GM21528 (cell line): ENCODE measurements around the gene PI3.
"Not testable (repeated sequence)": the region's sequence is repeated elsewhere in the genome, so short reads cannot be mapped to it uniquely, and the experiment has no call there.

Source experiments
- ATAC-seq: cut with Tn5 transposase; IDR thresholded peaks from one replicate; pipeline ENCODE4 v1.9.1; 2021; ENCODE audit warnings: mild to moderate bottlenecking, moderate library complexity; ENCODE audit not compliant: unreplicated experiment, low FRiP score

The PI3 gene, protein sequence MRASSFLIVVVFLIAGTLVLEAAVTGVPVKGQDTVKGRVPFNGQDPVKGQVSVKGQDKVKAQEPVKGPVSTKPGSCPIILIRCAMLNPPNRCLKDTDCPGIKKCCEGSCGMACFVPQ

DNA sequence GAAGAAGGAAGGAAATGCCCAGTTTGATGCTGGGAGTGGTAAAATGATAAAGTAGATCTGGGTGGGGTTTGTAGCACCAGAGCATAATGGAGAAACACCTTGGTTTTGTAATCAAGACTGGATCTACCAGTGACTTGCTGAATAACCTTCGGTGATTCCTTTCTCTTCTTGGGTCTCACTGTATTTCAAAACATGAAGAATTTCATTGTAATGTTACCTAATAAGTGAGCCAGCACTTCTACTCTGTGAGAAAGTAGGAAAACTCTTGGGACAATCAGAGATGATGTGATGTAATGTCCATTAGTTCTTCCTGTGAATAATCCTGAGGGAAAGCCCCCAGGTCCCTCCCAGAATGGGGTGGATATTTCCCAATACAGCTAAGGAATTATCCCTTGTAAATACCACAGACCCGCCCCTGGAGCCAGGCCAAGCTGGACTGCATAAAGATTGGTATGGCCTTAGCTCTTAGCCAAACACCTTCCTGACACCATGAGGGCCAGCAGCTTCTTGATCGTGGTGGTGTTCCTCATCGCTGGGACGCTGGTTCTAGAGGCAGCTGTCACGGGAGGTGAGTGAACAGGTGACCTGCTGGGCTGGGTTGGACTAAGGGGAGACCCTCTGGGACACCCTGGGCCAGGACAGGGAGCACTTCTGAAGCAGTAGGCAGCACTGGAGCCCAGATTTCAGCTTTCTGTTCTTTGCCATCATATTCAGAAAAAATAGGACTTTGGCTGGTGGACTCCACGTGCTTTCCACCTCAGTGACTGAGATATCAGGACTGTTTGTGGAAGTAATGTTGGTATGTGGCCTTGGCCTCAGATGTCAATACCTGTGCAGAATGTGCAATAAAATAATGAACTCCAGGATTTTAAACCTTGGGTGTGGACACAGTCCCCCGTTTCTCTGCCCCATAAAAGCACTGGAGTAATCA lies at the start of gene PI3:
PI3 (plus strand) TSS at position 469 of the 931 bp plus-strand sequence; CDS start at position 490, 21 bp downstream.
- ATAC-seq, result no peak

- ATAC-seq, result no peak
These were observed 46.6 kb upstream of the PI3 start for GRCh38 chr20:45128099-45128498.

GRCh38 chr20:45136911-45137310 lies 37.8 kb upstream of the PI3 start:
- no peak for ATAC-seq

DNA sequence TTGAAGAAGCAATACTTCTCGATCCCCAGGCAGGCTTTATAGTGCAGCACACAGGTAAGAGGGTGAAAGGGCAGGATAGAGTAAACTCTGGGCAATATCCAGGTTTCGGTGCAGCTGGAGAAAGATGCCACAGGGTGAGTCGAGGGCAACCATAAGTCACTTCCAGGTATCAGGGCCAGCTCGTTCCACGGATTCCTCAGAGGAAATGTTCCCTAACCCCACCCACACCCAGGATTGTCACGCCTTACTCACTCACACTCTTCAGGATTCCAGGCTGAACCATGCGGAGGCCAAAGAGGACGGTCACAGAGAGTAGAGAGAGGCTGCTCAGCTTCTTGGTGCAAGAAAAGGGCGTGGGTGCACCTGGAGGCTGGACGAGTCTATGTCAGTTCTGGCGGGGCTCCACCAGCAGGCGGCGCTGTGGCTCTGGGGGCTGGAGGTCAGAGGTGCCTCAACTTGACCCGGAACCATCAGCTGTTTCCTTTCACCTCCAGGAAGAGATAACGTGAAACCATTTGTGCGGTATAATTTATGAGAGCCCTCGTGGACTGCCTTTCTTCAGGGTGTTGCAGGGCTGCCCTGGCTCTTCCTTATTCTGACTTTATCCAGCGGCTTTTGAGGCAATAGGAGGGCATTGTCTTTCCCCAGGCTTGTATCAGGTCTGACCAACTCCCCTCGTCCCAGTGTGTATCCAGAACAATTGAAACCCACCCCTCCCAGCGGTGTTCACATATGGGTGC lies 36.0 kb upstream of the PI3 start:
- ATAC-seq, result no peak

GRCh38 chr20:45139733-45140375 lies 34.8 kb upstream of the PI3 start:
- not testable (repeated sequence) for ATAC-seq

DNA sequence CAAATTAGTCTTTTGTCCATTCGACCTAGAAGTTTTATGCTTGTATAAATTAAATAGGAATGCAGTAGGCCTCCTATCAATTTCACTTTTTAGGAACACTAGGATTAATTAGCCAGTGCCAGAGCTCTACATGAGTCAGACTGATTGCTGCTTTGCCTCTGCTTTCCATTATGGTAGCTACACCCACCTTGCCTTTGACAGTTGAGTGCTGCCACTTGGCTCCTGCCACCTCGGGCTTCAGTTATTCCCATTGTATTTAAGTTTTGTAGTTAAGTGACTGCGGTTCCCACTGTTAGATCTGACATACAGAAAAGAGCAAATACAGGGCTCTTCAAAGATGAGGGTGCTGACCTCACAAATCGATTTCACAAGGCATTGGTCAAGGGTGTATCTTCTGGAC lies 33.9 kb upstream of the PI3 start:
- no peak for ATAC-seq

DNA sequence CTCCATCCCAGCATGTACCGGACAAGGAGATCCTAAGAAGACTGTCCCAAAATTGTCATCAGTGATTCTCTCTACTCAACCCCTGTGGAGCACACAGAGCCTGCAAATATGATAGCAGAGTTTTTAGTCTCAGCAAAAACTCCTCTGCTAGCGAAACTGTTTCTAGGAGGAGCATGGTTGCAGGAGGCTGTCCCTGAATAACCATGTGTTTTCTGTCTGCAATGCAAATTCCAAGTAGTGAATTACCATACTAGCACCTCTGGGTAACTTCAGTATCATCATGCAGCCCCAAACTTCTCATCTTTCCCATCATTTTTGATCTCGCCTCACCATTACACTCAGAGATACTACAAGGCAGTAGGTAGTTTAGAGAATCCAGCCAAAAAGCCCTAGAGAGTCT lies 25.6 kb upstream of the PI3 start:
- no peak for ATAC-seq

DNA sequence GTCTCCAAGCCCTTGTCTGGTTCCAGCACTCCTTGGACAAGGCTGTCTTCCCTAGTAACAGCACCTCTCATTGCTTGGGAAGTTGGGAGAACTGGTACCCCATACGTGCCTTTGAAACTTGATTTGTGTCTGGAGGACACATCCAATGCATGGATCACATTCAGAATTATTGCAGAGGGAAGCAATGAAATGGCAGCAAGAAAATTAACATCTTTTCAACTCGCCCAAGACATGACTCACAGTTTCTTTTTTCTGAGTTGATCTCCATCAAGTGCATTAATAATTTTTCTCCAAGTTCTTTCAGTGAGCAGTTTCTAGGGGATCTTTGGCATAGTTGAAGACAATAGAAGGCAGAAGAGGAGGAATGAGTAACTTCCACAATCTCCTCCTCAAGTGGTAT lies 22.3 kb upstream of the PI3 start:
- no peak for ATAC-seq

DNA sequence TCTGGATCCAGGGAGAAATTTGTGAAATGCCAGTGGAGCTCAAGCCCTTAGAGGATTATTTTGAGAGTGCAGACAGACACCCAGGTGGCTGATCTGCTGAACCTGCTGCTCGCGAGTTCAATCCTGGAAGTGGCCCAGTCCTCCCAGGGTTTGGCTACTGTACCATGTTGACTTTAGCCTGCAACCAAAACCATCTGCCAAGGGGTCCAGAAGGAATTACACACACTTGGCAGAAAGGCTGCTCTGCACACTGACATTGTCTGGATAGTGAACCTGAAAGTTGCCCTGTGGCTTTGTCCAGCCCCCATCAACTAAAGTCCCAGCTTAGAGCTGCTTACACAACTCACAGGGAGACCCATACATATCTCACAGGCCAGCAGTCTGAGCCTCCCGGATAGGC lies 21.6 kb upstream of the PI3 start:
- no peak for ATAC-seq

GRCh38 chr20:45153752-45154151 lies 20.9 kb upstream of the PI3 start:
- no peak for ATAC-seq

GRCh38 chr20:45154183-45154582 lies 20.5 kb upstream of the PI3 start:
- ATAC-seq, result no peak

- not testable (repeated sequence) for ATAC-seq
These were observed 19.9 kb upstream of the PI3 start for GRCh38 chr20:45154794-45155193.

GRCh38 chr20:45156713-45157112 lies 18.0 kb upstream of the PI3 start:
- ATAC-seq, result no peak

GRCh38 chr20:45157962-45158361 lies 16.7 kb upstream of the PI3 start:
- no peak for ATAC-seq

DNA sequence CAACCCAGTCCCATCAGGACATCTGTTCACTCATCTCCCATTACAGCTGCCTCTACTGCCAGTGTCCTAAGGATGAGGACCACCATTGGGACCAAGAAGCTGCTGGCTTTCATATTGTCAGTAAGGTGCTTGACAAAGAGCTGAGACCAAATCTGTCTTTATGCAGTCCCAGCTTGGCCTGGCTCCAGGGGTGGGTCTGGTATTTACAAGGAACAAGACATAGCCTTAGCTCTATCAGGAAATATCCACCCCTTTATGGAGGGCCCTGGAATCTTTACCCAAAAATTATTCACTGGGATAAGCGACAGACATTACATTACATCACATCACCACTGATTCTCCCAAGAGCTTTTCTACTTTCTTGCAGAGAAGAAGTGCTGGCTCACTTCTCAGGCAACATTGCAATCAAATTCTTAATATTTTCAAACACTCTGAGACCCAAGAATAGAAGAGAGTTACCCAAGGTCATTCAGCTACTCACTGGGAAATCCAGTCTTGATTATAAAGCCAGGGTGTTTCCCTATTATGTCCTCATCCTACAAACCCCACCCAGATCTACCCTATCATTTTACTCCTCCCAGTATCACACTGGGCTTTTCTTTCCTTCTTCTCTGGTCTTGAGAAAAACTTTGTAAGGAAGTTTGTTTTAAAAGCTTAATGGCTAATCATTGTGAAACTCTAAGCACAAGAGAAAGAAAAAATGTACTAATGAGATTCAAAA lies 11.5 kb upstream of the PI3 start:
- ATAC-seq, result no peak

DNA sequence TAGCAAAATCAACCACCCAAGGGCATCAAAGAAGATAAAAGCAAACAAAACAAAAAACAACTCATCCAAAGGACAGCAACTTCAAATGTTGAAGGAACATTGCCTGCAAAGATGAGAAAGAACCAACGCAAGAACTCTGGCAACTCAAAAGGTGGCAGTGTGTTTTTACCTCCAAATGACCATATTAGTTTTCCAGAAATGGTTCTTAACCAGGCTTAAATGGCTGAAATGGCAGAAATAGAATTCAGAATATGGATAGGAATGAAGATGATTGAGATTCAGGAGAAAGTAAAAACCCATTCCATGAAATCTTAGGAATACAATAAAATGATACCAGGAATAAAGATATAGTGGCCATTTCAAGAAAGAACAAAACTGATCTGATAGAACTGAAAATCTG lies 9.8 kb upstream of the PI3 start:
- ATAC-seq, result no peak

DNA sequence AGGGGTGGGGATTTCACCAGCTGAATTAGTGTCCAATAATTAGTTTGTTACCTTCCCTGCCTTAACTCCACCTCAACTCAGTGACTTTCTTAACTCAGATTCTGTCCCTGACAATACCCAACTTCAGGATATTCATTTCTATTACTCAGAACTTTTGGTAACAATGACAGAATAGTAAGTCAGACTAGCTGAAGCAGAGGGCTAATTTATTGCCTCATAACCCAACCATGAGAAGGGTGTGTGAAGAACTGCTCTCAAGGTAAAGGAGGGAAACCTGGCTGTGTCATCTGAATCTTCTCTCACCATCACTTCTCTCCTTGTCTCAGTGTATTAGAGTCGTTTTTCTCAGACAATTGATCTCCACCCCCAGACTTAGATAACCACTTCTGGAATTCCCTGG lies 1.2 kb upstream of the PI3 start:
- ATAC-seq, result no peak

DNA sequence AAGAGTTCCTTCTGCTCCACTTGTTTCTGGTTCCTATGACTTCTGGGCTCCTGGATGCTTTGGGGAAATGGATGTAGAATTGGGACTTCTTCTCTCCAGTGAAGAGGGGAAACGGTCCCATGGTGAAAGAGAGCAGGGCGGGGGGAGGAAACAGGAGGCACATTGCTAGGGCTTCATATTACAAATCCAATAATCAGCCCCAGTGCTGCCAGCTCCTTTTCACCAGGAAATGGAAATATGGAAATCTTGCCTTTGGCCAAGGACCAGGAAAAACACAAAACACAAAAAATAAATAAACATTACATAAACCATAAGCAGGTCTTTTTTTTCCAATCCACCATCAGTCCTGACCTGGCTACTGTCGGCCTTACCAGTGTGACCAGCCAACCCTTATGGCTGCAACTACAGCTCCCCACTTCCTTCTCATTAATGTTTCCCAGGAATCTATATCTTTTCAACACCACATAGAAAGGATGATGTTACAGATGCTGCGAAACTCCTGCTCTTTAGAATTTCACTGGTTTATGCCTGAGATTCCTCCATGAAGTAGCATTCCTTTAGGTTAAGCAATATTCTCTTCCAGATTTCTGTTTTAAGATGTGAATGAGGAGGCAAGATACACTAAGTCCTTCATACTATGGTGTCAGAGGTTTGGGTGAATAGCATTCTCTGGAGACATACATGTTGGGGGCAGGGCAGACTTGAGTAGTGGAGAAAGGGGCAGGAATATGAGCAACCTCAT lies 2.0 kb downstream of the PI3 start:
- no peak for ATAC-seq

DNA sequence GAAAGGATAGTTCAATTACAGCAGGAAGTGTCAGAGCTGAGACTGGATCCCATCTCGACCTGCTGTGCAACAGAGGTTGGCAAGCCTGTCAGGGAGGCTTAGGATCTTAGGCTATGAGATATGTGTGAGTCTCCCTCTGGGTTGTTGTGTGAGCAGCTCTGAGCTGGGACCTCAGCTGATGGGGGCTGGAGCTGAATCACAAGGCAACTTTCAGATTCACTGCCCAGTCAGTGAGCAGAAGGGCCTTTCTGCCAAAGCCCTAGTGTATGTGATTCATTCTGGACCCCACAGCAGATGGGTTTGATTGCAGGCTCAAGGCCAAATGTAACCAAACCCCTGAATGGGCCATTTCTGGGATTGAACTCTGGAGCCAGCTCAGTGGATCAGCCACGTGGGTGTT lies 4.5 kb downstream of the PI3 start:
- ATAC-seq, result no peak

DNA sequence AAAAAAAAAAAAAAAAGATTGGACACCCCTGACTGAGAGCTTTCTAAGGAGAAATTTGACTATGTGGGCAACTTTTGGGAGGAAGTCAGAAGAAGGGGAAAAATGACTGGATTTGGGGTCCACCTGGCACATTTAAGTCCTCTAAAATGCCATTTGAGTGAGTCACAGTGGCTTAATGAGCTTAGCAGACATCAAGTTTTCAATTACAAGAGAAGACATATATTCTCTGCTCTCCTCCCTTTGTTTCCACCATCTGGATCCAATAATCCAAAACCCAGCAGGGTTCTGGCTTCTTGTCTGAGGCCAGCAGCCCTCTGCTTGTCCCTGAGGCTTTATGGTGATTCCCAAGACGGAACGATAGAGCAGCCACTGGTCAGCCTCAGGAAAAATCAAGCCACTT lies 6.9 kb downstream of the PI3 start:
- ATAC-seq, result no peak
